A549 (cell line): ENCODE results near the gene COPS6. TPM values are rescaled to one million over a fixed set of nuclear protein-coding genes. Genes with fewer than 3 reads are reported as not detected.

Experiments
- ATAC-seq, 2 experiments: fragments of 200-7000 bp in 1 of 2; fragments of >200 bp in 1 of 2; cut with Nextera tagmentation in 1 of 2; cut with Tn5 transposase in 1 of 2; 3 replicates each; pipeline versions ENCODE4 v1.8.0 to v1.9.1; 2018 to 2020; ENCODE audit warnings: mild to moderate bottlenecking in 1 of 2, moderate library complexity in 1 of 2
- CTCF ChIA-PET: fragments of 300-600 bp; sonication (Branson Sonifier 250); formaldehyde crosslinking; extraction: SDS; loops from one replicate; lab custom pipeline; 2021; ENCODE audit warnings: antibody characterized with exemption, inconsistent platforms; lab: Yijun Ruan, JAX
- POLR2A ChIA-PET: fragments of 350-600 bp; formaldehyde crosslinking; extraction: SDS; loops from one replicate; lab custom pipeline; 2021; ENCODE audit warnings: antibody characterized with exemption, inconsistent platforms; lab: Yijun Ruan, JAX
- DNase-seq, 2 experiments: peaks; one replicate each; pipeline versions ENCODE4 v3.0.0 to v3.0.0-alpha.2; 2011 to 2016; ENCODE audit warnings: low read depth in 1 of 2, low spot score in 1 of 2
- FAIRE-seq: peaks from 2 replicates; lab custom pipeline; 2011; peaks lifted over from hg19 to GRCh38; lab: Jason Lieb, UNC
- H3K27ac ChIP-seq, 2 experiments: fragments of >200 bp; sonication (Bioruptor Twin); formaldehyde crosslinking; 3 replicates each; pipeline ENCODE4 v1.5.1; 2016 to 2017
- H3K4me1 ChIP-seq: fragments of >200 bp; sonication (Bioruptor Twin); formaldehyde crosslinking; 3 replicates; pipeline ENCODE4 v1.6.1; 2016
- H3K4me2 ChIP-seq: fragments of >200 bp; sonication (Bioruptor Twin); formaldehyde crosslinking; 3 replicates; pipeline ENCODE4 v1.6.1; 2016
- H3K4me3 ChIP-seq: fragments of >200 bp; sonication (Bioruptor Twin); formaldehyde crosslinking; 3 replicates; pipeline ENCODE4 v1.5.1; 2016
- H3K9me3 ChIP-seq: fragments of >200 bp; sonication (Bioruptor Twin); formaldehyde crosslinking; 3 replicates; pipeline ENCODE4 v1.6.1; 2016
- CBX2 ChIP-seq: fragments of 200-600 bp; sonication (generic); IDR thresholded peaks from 2 replicates; pipeline ENCODE4 v1.6.1; 2016; ENCODE audit warnings: low read depth, mild to moderate bottlenecking, borderline replicate concordance
- CHD2 ChIP-seq: fragments of 150-350 bp; IDR thresholded peaks from 2 replicates; pipeline ENCODE4 v1.6.1; 2014; ENCODE audit warnings: low read length; ENCODE audit not compliant: partially characterized antibody
- CHD4 ChIP-seq: fragments of 200-600 bp; sonication (generic); IDR thresholded peaks from 2 replicates; pipeline ENCODE4 v1.6.1; 2016; ENCODE audit warnings: antibody characterized with exemption, mild to moderate bottlenecking, borderline replicate concordance
- E2F6 ChIP-seq: IDR thresholded peaks from 2 replicates; pipeline ENCODE4 v1.6.1; 2012; ENCODE audit warnings: low read depth, borderline replicate concordance
- EHF ChIP-seq: fragments of 250-450 bp; sonication (Bioruptor Pico); IDR thresholded peaks from 2 replicates; pipeline ENCODE4 v1.5.0; 2020; ENCODE audit warnings: mild to moderate bottlenecking
- ESRRA ChIP-seq: fragments of 150-350 bp; IDR thresholded peaks from 2 replicates; pipeline ENCODE4 v1.6.1; 2014; ENCODE audit warnings: mild to moderate bottlenecking, low read length, borderline replicate concordance
- FOSB ChIP-seq: fragments of 250-450 bp; sonication (Bioruptor Pico); IDR thresholded peaks from 2 replicates; pipeline ENCODE4 v1.5.0; 2020; ENCODE audit warnings: mild to moderate bottlenecking, moderate library complexity
- FOSL2 ChIP-seq, 2 experiments: fragments of 450-650 bp in 1 of 2; fragments of >200 bp in 1 of 2; sonication (Bioruptor Twin) in 1 of 2; formaldehyde crosslinking; IDR thresholded peaks; 2 replicates each; pipeline versions ENCODE4 v1.5.0 to v1.6.1; 2016 to 2020; ENCODE audit warnings: mild to moderate bottlenecking in 1 of 2, moderate library complexity in 1 of 2
- FOXS1 ChIP-seq: fragments of 250-450 bp; sonication (Bioruptor Pico); IDR thresholded peaks from 2 replicates; pipeline ENCODE4 v1.5.0; 2020; ENCODE audit warnings: mild to moderate bottlenecking, moderate library complexity
- GATA3 ChIP-seq: IDR thresholded peaks from 2 replicates; pipeline ENCODE4 v1.6.1; 2012; ENCODE audit warnings: borderline replicate concordance
- HOXB13 ChIP-seq: fragments of 250-450 bp; sonication (Bioruptor Pico); IDR thresholded peaks from 2 replicates; pipeline ENCODE4 v1.5.0; 2020; ENCODE audit warnings: low read depth, mild to moderate bottlenecking, moderate library complexity
- HOXB5 ChIP-seq: fragments of 250-450 bp; sonication (Bioruptor Pico); IDR thresholded peaks from 2 replicates; pipeline ENCODE4 v1.5.0; 2020; ENCODE audit warnings: mild to moderate bottlenecking, moderate library complexity
- JUN ChIP-seq, 2 experiments: fragments of >200 bp; sonication (Bioruptor Twin); formaldehyde crosslinking; IDR thresholded peaks; 2 replicates in 1 of 2; 3 replicates in 1 of 2; pipeline ENCODE4 v1.6.1; 2016 to 2017
- KDM1A ChIP-seq: fragments of 200-600 bp; sonication (generic); IDR thresholded peaks from 2 replicates; pipeline ENCODE4 v1.6.1; 2016; ENCODE audit warnings: low read depth, mild to moderate bottlenecking
- MAX ChIP-seq: IDR thresholded peaks from 2 replicates; pipeline ENCODE4 v1.6.1; 2012
- MAZ ChIP-seq: fragments of 150-350 bp; IDR thresholded peaks from 2 replicates; pipeline ENCODE4 v1.6.1; 2014; ENCODE audit warnings: antibody characterized with exemption, low read depth, low read length, borderline replicate concordance
- NFE2L2 ChIP-seq: fragments of 150-350 bp; conservative IDR thresholded peaks from 2 replicates; pipeline ENCODE4 v1.6.1; 2014; ENCODE audit warnings: low read length
- NPAS2 ChIP-seq: fragments of 250-450 bp; sonication (Bioruptor Pico); IDR thresholded peaks from 2 replicates; pipeline ENCODE4 v1.8.0; 2022; ENCODE audit warnings: mild to moderate bottlenecking, moderate library complexity, borderline replicate concordance
- PHF8 ChIP-seq: fragments of 200-600 bp; sonication (generic); IDR thresholded peaks from 2 replicates; pipeline ENCODE4 v1.6.1; 2016; ENCODE audit warnings: low read depth, mild to moderate bottlenecking, antibody characterized with exemption, moderate library complexity, borderline replicate concordance
- RARB ChIP-seq: fragments of 250-450 bp; sonication (Bioruptor Pico); IDR thresholded peaks from 2 replicates; pipeline ENCODE4 v1.8.0; 2021; ENCODE audit warnings: mild to moderate bottlenecking, moderate library complexity
- RNF2 ChIP-seq: fragments of 200-600 bp; sonication (generic); IDR thresholded peaks from 2 replicates; pipeline ENCODE4 v1.6.1; 2016; ENCODE audit warnings: low read depth, mild to moderate bottlenecking, antibody characterized with exemption, moderate library complexity, borderline replicate concordance
- SREBF2 ChIP-seq: fragments of 450-650 bp; IDR thresholded peaks from 2 replicates; pipeline ENCODE4 v1.6.1; 2014; ENCODE audit warnings: mild to moderate bottlenecking, moderate library complexity
- WGBS: methylation state at CpG from one replicate; pipeline ENCODE4 v1.1.6; 2017; ENCODE audit errors: missing lambda C conversion rate; 5-methylcytosine and 5-hydroxymethylcytosine counted together
- polyA plus RNA-seq, 4 experiments: library from polyadenylated mRNA; depleted of rRNA in 3 of 4; stranded (reverse); fragments of >200 nt; fragmentation: RNase III in 1 of 4; extraction: RNeasy Plus Mini Kit Qiagen cat#74134 plus additional on column Dnase treatment in 1 of 4; gene quantifications; 2 replicates in 3 of 4; 3 replicates in 1 of 4; pipeline ENCODE4 v1.2.3, GENCODE V29; 2011 to 2017

The COPS6 gene
- polyA plus RNA-seq, 2 of the 4 experiments (the other 2 are of a cell fraction), result 192 to 219 TPM

- no peak for TF ChIP-seq HOXB5 (CRISPR knock-in tag)
Measured at GRCh38 chr7:100082978-100083377, 5.8 kb upstream of the COPS6 start (continued).

GRCh38 chr7:100085515-100085914, 3.3 kb upstream of the COPS6 start:
- ChIA-PET CTCF (interaction anchor here (1.3 to 2.2 kb wide), 2 partner anchors 36 to 92 kb away, joined by 4 to 6 read pairs; partner anchors contain the start of gene ZSCAN21), POLR2A (interaction anchor here (0.7 to 0.9 kb wide), 2 partner anchors 16 to 90 kb away, joined by 3 read pairs; partner anchors contain the start of gene AP4M1)
- WGBS, result 51% methylated on average over 3 of the region's 3 CpGs
- FAIRE-seq (no peak), ATAC-seq (no peak), DNase-seq (no peak)
- Histone ChIP-seq H3K9me3 (no peaks in the 10 kb centered on the region), H3K27ac (no peak overlapping the region), H3K4me1 (peaks cover 14% of the 10 kb centered on the region), H3K4me2 (no peak overlapping the region), H3K4me3 (no peak overlapping the region)
- no peak for TF ChIP-seq FOSL2 (IDR thresholded peaks at IDR 0.05)
- no peak for TF ChIP-seq FOSL2 (CRISPR knock-in tag; IDR thresholded peaks at IDR 0.05)
- TF ChIP-seq RNF2, result no peak
- no peak for TF ChIP-seq FOSB (CRISPR knock-in tag)
- TF ChIP-seq NPAS2 (CRISPR knock-in tag), result no peak
- TF ChIP-seq FOXS1 (CRISPR knock-in tag), result no peak
- TF ChIP-seq PHF8, result no peak
- TF ChIP-seq NFE2L2, result no peak
- no peak for TF ChIP-seq EHF (CRISPR knock-in tag)
- no peak for TF ChIP-seq SREBF2
- TF ChIP-seq RARB (CRISPR knock-in tag), result no peak
- no peak for TF ChIP-seq E2F6
- TF ChIP-seq HOXB13, result no peak

- H3K4me3 ChIP-seq, result no peak overlapping the region
- FAIRE-seq, result no peak
- peak in 1 of 2 experiments; percentile 56 for DNase-seq
- POLR2A ChIA-PET, result interaction anchor here (0.6 to 4.8 kb wide), 2 partner anchors 14 to 93 kb away, joined by 3 to 46 read pairs; partner anchors contain the start of genes AP4M1 and MCM7
- no peak for TF ChIP-seq CHD4
- no peak for TF ChIP-seq KDM1A
- TF ChIP-seq FOSL2 (IDR thresholded peaks at IDR 0.05), result no peak
- peak; percentile 34; the same call in 1 of the 2 replicates for TF ChIP-seq FOSL2 (CRISPR knock-in tag; IDR thresholded peaks at IDR 0.05)
- no peak for TF ChIP-seq CBX2
- TF ChIP-seq GATA3, result no peak
- TF ChIP-seq SREBF2, result no peak
- TF ChIP-seq CHD2, result no peak
- H3K4me1 ChIP-seq, result peaks cover 14% of the 10 kb centered on the region
- H3K27ac ChIP-seq, result 0 out of 6 replicates have a peak overlapping the region, but pooled peaks of 1 of the 2 experiments have one; percentile 23
- H3K9me3 ChIP-seq, result no peaks in the 10 kb centered on the region
- H3K4me2 ChIP-seq, result no peak overlapping the region
- peak in 1 of 2 experiments; percentile 3; a peak in 1 of 6 replicates for ATAC-seq
- CTCF ChIA-PET, result interaction anchor here (0.6 to 1.9 kb wide), 2 partner anchors 15 to 78 kb away, joined by 3 to 4 read pairs; partner anchors contain the start of gene AP4M1
- 70% methylated on average over 10 of the region's 10 CpGs for WGBS
Measured at GRCh38 chr7:100087055-100087750, 1.6 kb upstream of the COPS6 start.

GRCh38 chr7:100088095-100088620, 611 bp upstream of the COPS6 start:
- POLR2A ChIA-PET, result interaction anchor here (0.6 to 4.8 kb wide), 3 partner anchors 13 to 341 kb away, joined by 3 to 46 read pairs (median 3); partner anchors contain the start of genes AP4M1, MCM7 and ZCWPW1
- CTCF ChIA-PET, result interaction anchor here (0.6 to 1.9 kb wide), 3 partner anchors 14 to 95 kb away, joined by 3 to 4 read pairs (median 3); partner anchors contain the start of gene AP4M1
- DNase-seq (no peak), FAIRE-seq (no peak), ATAC-seq (no peak)
- Histone ChIP-seq H3K9me3 (no peaks in the 10 kb centered on the region), H3K4me3 (peak overlapping the region; percentile 69), H3K4me1 (peaks cover 14% of the 10 kb centered on the region), H3K4me2 (peak overlapping the region; percentile 86), H3K27ac (peak overlapping the region; percentile 88 to 94)
- TF ChIP-seq ESRRA, result no peak
- no peak for TF ChIP-seq MAX
- TF ChIP-seq MAZ, result no peak
- TF ChIP-seq JUN (IDR thresholded peaks at IDR 0.05), result no peak
- 85% methylated on average over 11 of the region's 11 CpGs for WGBS
